ENCODE data around the gene PSME3IP1.

Gene PSME3IP1

GRCh38 chr16:57172721-57173290 lies 13.0 kb downstream of the PSME3IP1 start:
- Histone ChIP-seq H3K4me3 (replicated peaks; ENCODE audit: insufficient read depth, low read length) (no peak overlapping the region), H3K27ac (replicated peaks) (no peak overlapping the region), H3K27me3 (ENCODE audit: insufficient read depth, poor library complexity, severe bottlenecking) (no peaks in the 10 kb centered on the region)
- TF ChIP-seq POLR2AphosphoS5 (IDR thresholded peaks at IDR 0.05; ENCODE audit: low read depth) (no peak), GABPA (IDR thresholded peaks at IDR 0.05; ENCODE audit: low read depth) (no peak), CTCF (IDR thresholded peaks at IDR 0.05; ENCODE audit: insufficient read depth, low read length) (no peak), SPI1 (IDR thresholded peaks at IDR 0.05; ENCODE audit: borderline replicate concordance, low read depth) (no peak), REST (IDR thresholded peaks at IDR 0.05; ENCODE audit: insufficient replicate concordance, low read depth) (no peak)
- no peak for DNase-seq (ENCODE audit: low read depth in 1 of 2, low spot score in 1 of 2)

- H3K27ac ChIP-seq (replicated peaks) = no peak overlapping the region
- H3K27me3 ChIP-seq (ENCODE audit: insufficient read depth, poor library complexity, severe bottlenecking) = no peaks in the 10 kb centered on the region
- TF ChIP-seq CTCF (IDR thresholded peaks at IDR 0.05; ENCODE audit: insufficient read depth, low read length) = no peak
- no peak for DNase-seq (ENCODE audit: low read depth in 1 of 2, low spot score in 1 of 2)
- no peak overlapping the region for H3K4me3 ChIP-seq (replicated peaks; ENCODE audit: insufficient read depth, low read length)
These were observed 16.5 kb downstream of the PSME3IP1 start for GRCh38 chr16:57169327-57169726.

GRCh38 chr16:57167953-57168352 lies 17.9 kb downstream of the PSME3IP1 start:
- DNase-seq (ENCODE audit: low read depth in 1 of 2, low spot score in 1 of 2) = peak; percentile 52 to 69
- no peak overlapping the region for H3K4me3 ChIP-seq (replicated peaks; ENCODE audit: insufficient read depth, low read length)
- no peaks in the 10 kb centered on the region for H3K27me3 ChIP-seq (ENCODE audit: insufficient read depth, poor library complexity, severe bottlenecking)
- peak; percentile 22; the same call in 1 of the 2 replicates for TF ChIP-seq SPI1 (IDR thresholded peaks at IDR 0.05; ENCODE audit: borderline replicate concordance, low read depth)
- TF ChIP-seq REST (IDR thresholded peaks at IDR 0.05; ENCODE audit: insufficient replicate concordance, low read depth) = no peak
- TF ChIP-seq CTCF (IDR thresholded peaks at IDR 0.05; ENCODE audit: insufficient read depth, low read length) = peak; percentile 58
- peak overlapping the region; percentile 70 for H3K27ac ChIP-seq (replicated peaks)

GRCh38 chr16:57167538-57167937 lies 18.3 kb downstream of the PSME3IP1 start:
- no peak for TF ChIP-seq CTCF (IDR thresholded peaks at IDR 0.05; ENCODE audit: insufficient read depth, low read length)
- no peak for TF ChIP-seq REST (IDR thresholded peaks at IDR 0.05; ENCODE audit: insufficient replicate concordance, low read depth)
- no peak for TF ChIP-seq GABPA (IDR thresholded peaks at IDR 0.05; ENCODE audit: low read depth)
- TF ChIP-seq POLR2AphosphoS5 (IDR thresholded peaks at IDR 0.05; ENCODE audit: low read depth) = no peak
- TF ChIP-seq SPI1 (IDR thresholded peaks at IDR 0.05; ENCODE audit: borderline replicate concordance, low read depth) = no peak
- peak overlapping the region; percentile 70 for H3K27ac ChIP-seq (replicated peaks)
- no peak overlapping the region for H3K4me3 ChIP-seq (replicated peaks; ENCODE audit: insufficient read depth, low read length)
- DNase-seq (ENCODE audit: low read depth in 1 of 2, low spot score in 1 of 2) = no peak
- no peaks in the 10 kb centered on the region for H3K27me3 ChIP-seq (ENCODE audit: insufficient read depth, poor library complexity, severe bottlenecking)
